Forelimb muscle (tissue), 1 donor: Measurements from ENCODE around the gene CACNA1D. TPM values are rescaled to one million over a fixed set of nuclear protein-coding genes. Genes with fewer than 3 reads are reported as not detected.
A peak's percentile ranks its signal among the peaks of the same experiment; 100 is the strongest.

Source experiments
- DNase-seq: peaks from one replicate; pipeline ENCODE4 v3.0.0-alpha.2; 2013; ENCODE audit warnings: low read depth
- polyA plus RNA-seq: library from polyadenylated mRNA; unstranded; fragments of 120-200 nt; gene quantifications from one replicate; pipeline ENCODE4 v1.2.1, GENCODE V29; 2013; ENCODE audit not compliant: insufficient read length

The CACNA1D gene
- polyA plus RNA-seq, 1 donor = 1.4 TPM

DNA sequence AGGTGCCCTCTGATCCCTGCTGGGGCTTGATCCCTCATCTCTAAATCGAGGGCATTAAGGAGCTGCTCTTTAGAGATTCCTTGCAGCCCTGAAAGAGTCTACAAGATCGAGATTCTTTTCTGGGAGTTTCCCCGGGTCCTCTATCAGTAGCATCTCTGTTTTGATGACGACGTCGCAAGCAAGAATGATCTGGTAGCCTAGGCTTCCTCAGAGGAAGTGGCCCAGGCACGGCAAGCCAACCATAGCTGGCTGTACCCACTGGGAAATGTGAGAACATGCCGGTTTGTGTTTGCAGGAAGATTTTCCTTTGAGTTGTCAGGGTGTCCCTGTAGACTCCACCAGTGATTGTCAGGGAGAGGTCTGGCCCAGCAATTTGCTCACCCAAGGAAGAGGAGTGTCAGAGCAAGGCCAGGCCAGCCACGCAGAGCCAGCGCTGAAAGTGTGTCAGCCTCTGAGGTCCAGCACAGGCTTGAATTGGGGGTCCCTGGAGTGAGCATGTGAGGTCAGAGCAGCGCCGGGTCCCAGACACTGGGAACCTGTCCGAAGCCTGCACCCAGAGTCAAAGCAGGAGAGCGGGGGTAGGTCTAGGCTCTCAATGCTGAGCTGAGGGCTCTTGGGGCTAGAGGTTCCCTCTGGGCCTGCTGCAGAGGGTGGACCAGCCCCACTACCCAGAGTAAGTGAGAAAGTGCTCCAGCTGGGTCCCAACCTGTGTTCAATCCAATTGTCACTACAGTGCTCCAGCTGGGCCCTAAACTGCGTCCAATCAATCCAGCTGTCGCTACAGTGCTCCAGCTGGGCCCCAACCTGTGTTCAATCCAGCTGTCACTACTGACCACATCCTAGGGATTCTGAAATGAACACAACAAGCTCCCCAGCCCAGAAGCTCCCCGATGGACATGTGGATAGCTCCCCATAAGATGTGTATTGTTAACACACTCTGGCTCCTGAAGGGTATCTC lies 256.1 kb downstream of the CACNA1D start:
- no peak for DNase-seq

DNA sequence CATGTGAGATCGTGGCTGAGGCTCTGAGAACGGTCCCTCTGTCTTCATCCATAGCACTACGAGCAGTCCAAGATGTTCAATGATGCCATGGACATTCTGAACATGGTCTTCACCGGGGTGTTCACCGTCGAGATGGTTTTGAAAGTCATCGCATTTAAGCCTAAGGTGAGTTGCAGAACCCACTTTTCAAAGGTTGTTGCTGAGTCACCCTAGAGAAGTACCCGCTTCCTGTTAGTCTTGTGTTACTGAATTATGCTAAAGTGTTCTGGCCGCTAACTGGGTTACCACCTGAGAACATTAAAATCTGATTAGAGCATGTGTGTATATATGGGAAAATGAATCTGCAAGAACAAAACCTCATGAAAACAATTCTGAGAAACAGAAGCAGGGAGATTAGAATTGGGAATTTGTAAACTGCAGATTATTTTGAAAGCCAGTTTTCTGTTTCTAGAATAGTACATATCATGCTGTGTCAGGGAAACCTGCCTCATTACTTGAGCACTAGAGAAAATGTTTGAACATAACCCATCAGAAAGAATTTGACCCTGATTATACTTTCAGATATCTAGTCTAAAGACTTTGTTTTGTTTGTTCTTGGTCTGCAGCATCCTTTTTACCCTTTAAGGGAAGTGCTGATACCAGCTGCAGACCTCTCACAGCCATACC lies 259.2 kb downstream of the CACNA1D start:
- no peak for DNase-seq

DNA sequence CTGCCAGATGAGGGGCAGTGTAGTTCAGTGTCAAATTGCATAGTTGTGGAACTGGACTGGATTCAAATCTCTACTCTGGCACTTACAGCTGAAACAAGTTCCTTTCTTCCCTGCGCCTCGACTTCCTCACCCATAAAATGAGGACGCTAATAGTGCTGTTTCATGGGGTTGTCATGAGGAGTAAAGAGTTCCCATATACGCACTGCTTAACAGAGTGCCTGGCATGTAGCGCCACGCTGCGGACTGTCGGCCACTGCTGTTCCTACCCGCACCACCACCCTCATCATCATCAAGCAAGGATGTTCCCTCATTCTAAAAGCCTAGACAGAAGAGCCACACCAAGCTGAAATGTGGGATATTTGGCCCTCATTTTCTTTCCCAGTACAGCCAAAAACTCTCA lies 259.9 kb downstream of the CACNA1D start:
- no peak for DNase-seq

DNA sequence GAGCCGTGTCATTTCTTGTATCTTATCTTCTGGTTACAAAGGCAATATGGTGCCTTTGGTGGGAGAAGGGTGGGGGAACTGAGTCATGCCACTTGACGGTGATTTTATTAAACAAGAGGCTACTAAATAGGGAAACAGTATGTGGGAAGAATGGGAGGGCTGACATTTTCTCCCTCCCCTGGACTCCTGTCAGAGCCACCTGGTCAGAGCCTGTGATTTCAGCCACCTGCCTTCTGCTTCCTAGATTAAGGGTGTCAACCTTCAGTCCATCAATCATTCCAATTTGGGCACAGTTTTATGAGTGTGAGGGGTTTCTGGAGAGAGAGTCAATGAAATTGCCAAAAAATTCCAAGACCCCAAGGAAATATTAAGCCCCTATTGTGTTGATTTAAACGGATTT lies 264.4 kb downstream of the CACNA1D start:
- no peak for DNase-seq

DNA sequence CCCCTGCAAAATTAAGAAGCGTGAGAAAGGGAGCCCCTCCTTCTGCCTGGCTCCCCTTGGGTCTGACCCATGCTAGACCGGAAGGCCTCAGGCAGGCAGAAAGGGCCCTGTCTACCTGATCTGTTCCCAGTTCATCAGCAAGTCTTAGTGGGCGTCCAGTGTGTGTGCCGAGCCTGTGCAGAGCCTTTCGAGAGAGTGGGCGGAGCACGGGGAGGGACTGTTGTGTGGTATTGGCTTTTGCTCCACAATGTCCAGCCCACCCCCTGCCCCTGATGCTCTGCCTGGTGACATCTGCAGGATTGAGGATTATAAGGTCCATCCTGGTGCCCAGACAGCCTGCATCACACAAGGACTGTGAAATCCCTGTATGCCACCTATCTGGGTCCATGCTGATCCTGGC lies 268.9 kb downstream of the CACNA1D start:
- DNase-seq = no peak

DNA sequence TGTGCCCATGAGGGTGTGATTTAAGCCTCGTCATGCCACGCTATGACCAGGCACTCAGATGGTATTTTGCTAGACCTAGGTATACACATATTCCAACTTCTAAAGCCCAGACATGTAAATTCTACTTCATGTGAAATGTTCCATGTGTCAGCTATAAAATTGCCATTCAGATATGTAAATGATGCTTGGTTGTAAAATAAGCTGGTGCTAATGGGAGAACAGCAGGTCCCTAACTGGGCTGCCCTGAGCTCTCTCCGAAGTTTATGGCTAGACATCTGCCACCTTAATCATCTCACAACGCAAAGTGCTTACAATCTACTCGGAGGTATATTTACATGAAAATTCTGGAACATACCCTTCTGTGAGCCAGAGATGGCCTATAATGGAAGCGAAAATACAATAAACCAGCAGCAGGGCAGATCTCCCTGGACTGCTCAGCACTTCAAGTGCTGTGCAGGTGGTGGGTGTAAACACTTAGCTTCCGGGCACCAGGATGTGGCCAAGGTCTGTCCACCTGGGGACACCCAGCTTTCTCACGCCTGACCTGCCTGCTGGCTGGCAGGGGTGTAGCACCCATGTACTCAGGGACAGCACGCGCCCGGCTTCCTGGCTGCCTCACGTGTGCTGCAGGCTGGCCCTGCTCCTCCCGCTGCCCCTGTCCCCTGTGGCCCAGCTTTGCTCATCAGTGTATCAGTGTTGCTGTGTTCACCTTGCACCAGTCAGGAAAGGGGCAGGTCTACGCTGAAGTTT lies 269.8 kb downstream of the CACNA1D start:
- no peak for DNase-seq

DNA sequence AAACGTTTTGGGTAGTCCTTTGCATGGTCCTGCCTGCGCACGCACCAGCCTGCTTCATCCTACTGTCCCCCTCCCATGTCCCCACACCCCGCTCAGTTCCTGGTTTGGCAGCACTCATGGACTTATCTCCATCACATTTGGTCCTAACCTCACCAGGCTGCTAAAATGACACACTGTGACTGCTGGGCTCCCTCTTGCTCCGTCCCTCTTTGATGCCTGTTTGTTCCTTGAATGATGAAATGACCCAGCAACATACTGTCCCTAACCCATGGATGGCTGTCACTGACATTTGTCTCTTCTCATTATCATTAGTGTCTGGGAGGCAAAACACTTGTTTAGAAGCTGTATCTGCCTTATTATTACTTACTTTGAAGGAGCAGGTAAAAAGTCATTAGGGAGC lies 271.3 kb downstream of the CACNA1D start:
- DNase-seq = no peak

DNA sequence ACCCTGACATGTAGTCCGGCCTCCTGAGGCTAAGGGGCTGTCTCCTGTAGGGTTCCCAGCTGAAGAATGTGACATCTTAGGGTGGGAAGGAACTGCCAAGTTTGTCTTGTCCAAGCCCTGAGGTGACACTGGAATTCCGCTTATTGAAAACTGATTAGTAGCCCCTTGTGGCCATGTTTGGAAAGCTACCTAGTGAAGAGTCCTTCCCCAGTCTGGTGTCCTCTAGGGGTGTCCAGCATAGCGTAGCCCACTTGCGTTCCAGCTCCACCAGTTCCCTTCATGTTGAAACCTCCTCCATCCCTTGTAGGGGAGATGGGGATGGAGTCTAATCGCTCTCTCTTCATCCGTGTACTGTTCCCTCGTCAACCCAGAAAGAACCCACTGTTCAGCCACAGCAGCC lies 272.3 kb downstream of the CACNA1D start:
- no peak for DNase-seq

DNA sequence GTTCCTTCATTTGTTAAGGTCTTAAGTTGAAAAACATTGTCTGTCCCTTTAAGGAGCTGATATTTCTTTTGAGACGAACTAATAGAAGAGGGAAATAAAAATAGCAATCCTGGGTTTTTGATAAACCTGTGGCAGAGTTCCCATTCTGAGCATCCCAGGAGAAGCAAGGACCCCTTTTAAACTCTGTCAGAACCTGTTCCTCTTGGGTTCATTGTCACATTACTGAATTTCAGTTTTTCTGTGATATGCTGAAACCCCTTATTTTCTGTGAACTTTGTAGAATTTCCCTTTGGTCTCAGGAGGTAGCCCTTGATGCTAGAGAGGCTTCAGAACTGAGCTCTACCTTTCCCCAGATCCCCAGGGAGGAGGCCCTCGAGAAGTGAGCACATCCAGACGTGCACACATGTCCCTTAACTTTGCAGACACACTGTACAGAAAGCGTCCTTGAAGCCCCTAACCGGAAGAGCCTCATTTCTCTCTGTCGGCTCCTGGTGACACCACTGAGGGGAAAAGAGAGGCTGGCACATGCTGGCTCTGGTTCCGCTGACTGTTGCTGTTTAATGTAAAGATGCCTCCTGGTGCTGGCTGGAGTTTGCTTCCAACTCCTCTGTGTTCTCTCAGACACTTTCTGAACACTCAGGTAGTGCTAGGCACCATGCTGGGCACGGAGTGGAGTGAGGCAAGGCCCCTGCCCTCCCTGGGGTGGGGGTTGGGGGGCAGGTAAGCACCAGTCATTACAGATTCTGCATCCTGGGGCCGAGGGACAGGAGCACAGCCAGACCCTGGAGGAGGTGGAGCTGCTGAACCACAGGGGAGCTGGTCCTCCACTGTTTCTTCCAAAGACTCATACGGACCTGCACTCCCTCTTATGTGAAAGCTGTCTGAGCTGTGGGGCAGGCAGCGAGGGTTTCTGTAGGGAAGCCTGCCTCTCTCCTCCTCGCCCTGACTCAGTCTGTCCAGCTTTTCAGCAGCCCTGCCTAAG lies 274.4 kb downstream of the CACNA1D start:
- DNase-seq = no peak

DNA sequence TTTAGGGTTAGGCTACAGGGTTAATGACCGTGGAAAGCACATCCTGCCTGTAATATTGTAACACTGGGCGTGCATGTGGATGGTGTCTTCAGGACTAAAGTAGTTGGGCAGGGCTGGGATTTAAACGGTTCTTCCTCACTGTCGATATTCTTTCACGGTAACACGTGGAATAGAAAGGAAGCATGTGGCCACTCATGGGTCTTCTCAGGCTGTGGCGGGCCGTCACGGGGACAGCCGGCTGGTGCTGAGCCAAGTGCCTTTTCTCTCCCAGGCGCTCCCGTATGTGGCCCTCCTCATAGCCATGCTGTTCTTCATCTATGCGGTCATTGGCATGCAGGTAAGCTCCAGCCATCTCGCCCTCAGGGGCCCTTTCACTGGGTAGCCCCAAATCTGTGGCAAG lies 278.2 kb downstream of the CACNA1D start:
- no peak for DNase-seq

DNA sequence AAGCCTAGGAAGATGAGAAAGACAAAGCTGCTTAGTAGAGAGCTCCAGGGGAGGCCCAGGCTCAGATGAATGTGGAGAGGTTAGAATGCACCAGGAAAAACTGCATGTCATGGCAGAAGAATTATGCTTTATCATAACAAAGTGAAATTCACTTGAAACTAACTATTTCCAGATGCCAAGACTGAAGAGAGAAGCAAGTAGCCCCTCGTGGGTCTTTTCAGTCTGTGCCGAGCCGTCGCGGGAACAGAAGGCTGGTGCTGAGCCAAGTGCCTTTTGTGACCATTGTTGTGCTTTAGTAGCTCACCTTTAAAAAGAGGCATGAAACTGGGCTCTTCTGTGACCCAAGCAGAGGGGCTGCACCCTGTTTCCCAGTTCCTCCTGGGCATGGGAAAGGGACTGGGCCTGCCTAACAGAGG lies 278.6 kb downstream of the CACNA1D start:
- DNase-seq = no peak

DNA sequence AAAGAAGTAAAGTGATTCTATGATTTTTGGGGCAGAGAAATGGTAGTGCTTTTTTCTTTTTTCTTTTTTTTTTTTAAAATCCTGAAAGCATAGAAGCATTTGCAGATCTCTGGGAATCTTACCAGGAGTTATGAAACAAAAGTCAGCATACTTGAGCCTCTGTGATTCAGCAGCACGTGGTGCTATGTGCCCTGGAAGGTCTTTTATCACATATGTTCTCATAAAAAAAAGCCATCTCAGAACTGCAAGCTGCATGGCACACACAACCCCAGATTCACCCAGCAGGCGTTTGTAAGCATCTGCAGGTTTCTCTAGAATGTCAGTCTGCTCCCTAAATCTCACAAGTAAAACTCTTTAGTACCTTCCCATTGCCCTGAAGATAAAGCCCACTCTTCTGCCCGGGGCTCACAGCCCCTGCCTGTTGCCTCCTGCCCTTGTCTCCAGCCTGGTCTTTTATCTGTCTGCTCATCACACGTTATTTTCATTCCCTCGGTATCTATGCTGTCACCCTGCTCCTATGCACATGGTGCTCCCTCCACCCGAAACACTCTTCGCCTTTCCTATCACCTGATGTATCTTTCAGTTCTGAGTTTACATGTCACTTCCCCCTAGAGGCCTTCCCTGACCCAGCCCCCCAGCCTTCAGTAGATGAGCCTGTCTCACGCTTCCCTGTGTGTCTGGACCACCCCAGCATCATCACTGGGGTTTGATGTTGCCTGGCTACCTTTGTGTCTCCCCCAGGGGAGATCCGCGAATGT lies 279.4 kb downstream of the CACNA1D start:
- peak; percentile 25 for DNase-seq

DNA sequence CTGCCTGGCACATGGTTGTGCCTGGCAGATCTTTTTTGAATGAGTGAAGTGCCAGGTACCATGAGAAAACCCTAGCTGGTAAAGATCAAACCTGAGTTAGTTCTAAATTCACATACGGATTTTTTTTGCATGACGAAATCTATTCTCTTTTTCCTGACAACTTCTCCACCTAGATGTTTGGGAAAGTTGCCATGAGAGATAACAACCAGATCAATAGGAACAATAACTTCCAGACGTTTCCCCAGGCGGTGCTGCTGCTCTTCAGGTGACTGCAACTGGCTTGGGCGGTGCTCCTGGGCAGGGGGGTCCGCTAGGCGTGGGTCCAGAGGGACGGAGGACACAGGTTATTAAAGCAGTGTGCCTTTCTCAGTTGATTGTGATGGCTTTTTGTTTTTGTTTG lies 280.0 kb downstream of the CACNA1D start:
- no peak for DNase-seq

DNA sequence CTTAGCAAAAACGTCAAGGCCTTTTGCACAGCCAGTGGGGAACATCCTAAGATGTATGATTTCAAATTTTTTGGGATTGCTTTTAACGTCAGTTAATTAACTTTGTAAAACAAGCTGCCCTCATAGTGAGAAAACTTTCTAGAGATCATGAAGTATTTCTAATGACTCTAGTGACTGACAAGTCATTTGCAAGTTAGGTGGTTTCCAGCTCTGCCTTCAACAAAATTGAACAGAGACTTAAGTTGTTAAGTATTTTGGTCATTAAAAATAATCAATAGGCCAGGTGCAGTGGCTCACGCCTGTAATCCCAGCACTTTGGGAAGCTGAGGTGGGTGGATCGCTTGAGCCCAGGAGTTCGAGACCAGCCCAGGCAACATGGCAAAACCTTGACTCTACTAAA lies 280.6 kb downstream of the CACNA1D start:
- DNase-seq = no peak

DNA sequence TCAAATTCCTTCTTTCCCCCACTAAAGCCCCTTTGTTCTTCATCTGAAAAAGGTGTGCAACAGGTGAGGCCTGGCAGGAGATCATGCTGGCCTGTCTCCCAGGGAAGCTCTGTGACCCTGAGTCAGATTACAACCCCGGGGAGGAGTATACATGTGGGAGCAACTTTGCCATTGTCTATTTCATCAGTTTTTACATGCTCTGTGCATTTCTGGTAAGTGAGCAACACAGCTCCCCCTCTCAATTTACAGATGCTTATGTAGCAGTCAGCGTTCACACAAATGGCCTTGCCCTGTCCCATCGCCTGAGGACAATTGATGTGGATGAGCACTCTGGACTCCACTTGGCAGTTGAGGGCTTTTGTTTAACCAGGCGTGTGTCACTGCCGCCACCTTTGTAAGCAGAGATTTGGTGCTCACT lies 281.4 kb downstream of the CACNA1D start:
- DNase-seq = no peak

DNA sequence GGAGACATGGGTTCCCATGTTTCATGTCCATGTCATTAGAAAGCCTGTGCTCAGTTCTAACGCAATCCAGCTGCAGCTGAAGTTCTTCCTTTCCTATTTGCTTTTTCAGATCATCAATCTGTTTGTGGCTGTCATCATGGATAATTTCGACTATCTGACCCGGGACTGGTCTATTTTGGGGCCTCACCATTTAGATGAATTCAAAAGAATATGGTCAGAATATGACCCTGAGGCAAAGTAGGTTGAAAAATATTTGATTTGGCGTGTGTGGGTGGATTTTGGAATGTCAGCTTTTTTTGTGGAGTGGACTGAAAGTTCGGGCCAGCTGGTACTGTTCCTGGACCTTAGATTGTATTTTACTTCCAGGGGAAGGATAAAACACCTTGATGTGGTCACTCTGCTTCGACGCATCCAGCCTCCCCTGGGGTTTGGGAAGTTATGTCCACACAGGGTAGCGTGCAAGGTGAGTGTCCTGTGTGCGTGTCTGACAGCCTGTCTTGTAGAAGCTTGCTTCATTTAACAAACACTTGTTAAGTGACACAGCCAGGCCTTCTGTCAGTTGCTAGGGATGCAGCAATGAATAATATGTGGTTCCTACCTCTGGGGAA lies 282.2 kb downstream of the CACNA1D start:
- DNase-seq = no peak

DNA sequence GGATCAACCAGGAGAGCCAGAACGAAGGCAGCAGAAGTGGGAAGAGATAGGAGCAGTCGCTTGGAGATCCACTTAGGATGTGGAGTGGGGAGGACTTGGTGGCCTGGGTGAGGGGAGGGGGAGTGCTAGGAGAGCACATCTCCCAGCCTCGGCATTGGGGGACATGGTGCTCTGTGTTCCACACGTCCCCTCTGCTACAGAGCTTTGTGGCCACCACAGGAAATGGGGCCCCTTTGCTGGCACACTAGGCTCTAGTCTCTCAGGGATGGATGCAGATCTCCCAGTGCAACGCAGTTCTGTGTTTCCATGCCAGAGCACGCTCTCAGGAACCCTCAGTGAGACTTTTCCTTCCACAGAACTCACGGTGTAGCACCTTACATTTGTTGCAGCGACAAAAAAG lies 283.1 kb downstream of the CACNA1D start:
- no peak for DNase-seq

DNA sequence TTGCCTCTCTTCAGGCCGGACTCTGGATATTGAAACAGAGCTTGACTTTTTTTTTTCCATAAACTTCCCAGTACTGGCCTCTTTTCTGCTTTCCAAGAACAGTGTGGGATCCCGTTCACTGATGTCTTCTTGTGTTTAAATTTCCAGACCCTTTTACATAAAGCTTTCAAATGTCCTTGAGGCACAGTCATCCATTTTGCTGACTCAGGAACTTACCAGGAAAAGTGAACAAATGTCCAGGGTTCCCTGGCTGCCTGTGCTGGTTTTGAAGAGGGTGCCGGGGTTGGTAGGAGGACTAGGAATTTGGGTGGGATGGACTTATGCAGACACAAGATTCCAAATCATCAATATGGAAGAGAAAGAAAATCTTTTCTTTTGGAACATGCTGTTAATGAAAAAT lies 283.7 kb downstream of the CACNA1D start:
- DNase-seq = no peak

DNA sequence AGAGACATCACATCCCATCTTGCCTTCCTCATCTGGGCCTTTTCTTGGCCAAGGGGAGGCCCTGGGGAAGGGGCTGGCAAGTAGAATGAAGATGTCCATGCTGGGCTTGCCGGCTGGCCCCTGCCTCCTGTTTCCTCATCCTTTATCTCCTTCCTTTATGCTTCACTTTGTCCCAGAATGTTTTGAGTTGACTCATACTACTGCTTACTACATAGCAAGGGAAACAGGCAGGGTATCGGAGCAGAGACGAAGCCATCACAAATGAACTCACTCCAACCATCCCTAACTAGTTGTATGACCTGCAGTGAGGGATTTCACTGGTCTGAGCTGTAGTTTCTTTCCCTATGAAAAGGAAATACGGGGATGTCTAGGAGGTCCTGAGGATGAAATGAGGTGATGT lies 285.8 kb downstream of the CACNA1D start:
- no peak for DNase-seq

DNA sequence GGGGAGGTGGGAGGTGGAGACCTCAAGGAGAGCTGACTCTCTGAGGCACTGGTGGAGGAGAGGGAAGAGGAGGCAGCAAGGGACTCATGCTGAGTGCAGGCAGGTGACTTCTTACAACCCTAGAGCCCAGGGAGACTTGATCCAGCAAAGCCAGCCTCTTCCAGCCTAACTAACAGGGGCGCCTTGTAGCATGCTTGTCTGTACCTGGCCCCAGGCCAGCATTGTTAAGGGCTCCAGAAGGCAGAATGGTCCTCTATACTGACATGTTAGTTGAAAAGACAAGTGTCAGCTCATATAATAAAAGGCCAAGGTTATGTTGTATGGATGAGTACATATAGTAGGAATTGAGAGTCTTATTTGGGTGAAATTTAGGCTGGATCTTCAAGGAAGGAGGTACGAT lies 286.4 kb downstream of the CACNA1D start:
- no peak for DNase-seq
